ENCODE data around the gene SLC16A4. TPM values are rescaled to one million over a fixed set of nuclear protein-coding genes. Genes with fewer than 3 reads are reported as not detected.

SLC16A4 gene
- total and polyA plus RNA-seq, 2 donors (not counting 1 experiment from before 2014, with no cell fraction given), result 0.39 to 2.6 TPM

GRCh38 chr1:110387048-110387754 is 3.6 kb downstream of the SLC16A4 start:
- no peaks in the 10 kb centered on the region for H3K9me3 Mint-ChIP-seq (ENCODE audit: insufficient read depth)
- TF ChIP-seq CTCF (IDR thresholded peaks at IDR 0.05) (no peak), EZH2 (IDR thresholded peaks at IDR 0.05; ENCODE audit: borderline replicate concordance, insufficient read depth, low read depth, low read length, poor library complexity, severe bottlenecking) (no peak)
- Histone ChIP-seq H3K4me2 (replicated peaks; ENCODE audit: low read depth, low read length, poor library complexity, severe bottlenecking) (no peak overlapping the region), H3K79me2 (ENCODE audit: control insufficient read depth, insufficient read depth, low read length) (no peaks in the 10 kb centered on the region), H3K27me3 (replicated peaks in 1 of 4; ENCODE audit: control extremely low read depth in 1 of 4, control insufficient read depth in 3 of 4, insufficient read depth in 4 of 4, low read length in 3 of 4) (no peaks in the 10 kb centered on the region), H3K9me3 (ENCODE audit: control extremely low read depth in 1 of 3, control insufficient read depth in 2 of 3, insufficient read depth in 1 of 3, low read length in 2 of 3) (no peaks in the 10 kb centered on the region), H2AFZ (ENCODE audit: insufficient read depth, low read depth, low read length, poor library complexity, severe bottlenecking) (no peak overlapping the region), H3K4me1 (ENCODE audit: control insufficient read depth in 2 of 2, insufficient read depth in 2 of 2, low read length in 2 of 2) (peaks cover 39 to 59% of the 10 kb centered on the region in 2 donors), H4K20me1 (ENCODE audit: control insufficient read depth, insufficient read depth, low read length, poor library complexity, severe bottlenecking) (no peaks in the 10 kb centered on the region), H3K9ac (ENCODE audit: low read length) (no peak overlapping the region), H3K4me3 (ENCODE audit: control extremely low read depth in 1 of 5, extremely low read depth in 1 of 5, insufficient read depth in 1 of 5, low read depth in 2 of 5, low read length in 4 of 5) (no peak overlapping the region), H3K27ac (ENCODE audit: low read length in 2 of 2) (peak overlapping the region; percentile 13 to 87), H3K36me3 (replicated peaks in 1 of 2; ENCODE audit: control extremely low read depth in 1 of 2, control insufficient read depth in 1 of 2, extremely low read depth in 1 of 2, insufficient read depth in 2 of 2, low read length in 1 of 2) (no peaks in the 10 kb centered on the region)
- POLR2A ChIA-PET, result interaction anchor here (2.4 to 3.9 kb wide), 2 partner anchors 20 to 48 kb away, joined by 8 to 28 read pairs; partner anchors contain the start of genes LAMTOR5 and RBM15
- CTCF ChIA-PET, result interaction anchor here (0.9 to 13.9 kb wide), 8 partner anchors 17 to 180 kb away, joined by 3 to 139 read pairs (median 20); partner anchors contain the start of genes LAMTOR5 and RBM15
- peak overlapping the region; percentile 12 for H3K4me3 Mint-ChIP-seq
- peaks cover 56% of the 10 kb centered on the region for H3K4me1 Mint-ChIP-seq
- ATAC-seq (ENCODE audit: low read depth) (no peak), DNase-seq (no peak)
- H3K27ac Mint-ChIP-seq, result peak overlapping the region; percentile 90
- no peaks in the 10 kb centered on the region for H3K27me3 Mint-ChIP-seq
- 80% methylated on average over 1 of the region's 1 CpG for WGBS (ENCODE audit: insufficient coverage)
- intact Hi-C loops (cut with micrococcal nuclease), result loop anchor here (10.0 kb wide), 2 partner anchors 398 to 488 kb away; partner anchors contain the start of gene CD53

- Histone ChIP-seq H3K27ac (ENCODE audit: low read length in 2 of 2) (peak overlapping the region; percentile 87 to 98), H3K36me3 (replicated peaks in 1 of 2; ENCODE audit: control extremely low read depth in 1 of 2, control insufficient read depth in 1 of 2, extremely low read depth in 1 of 2, insufficient read depth in 2 of 2, low read length in 1 of 2) (no peaks in the 10 kb centered on the region), H4K20me1 (ENCODE audit: control insufficient read depth, insufficient read depth, low read length, poor library complexity, severe bottlenecking) (no peaks in the 10 kb centered on the region), H3K9ac (ENCODE audit: low read length) (peak overlapping the region; percentile 50), H3K4me3 (ENCODE audit: control extremely low read depth in 1 of 5, extremely low read depth in 1 of 5, insufficient read depth in 1 of 5, low read depth in 2 of 5, low read length in 4 of 5) (peak overlapping the region in 3 of 5 experiments; percentile 5 to 43 (median 41)), H3K4me1 (ENCODE audit: control insufficient read depth in 2 of 2, insufficient read depth in 2 of 2, low read length in 2 of 2) (peaks cover 55 to 73% of the 10 kb centered on the region in 2 donors), H3K79me2 (ENCODE audit: control insufficient read depth, insufficient read depth, low read length) (no peaks in the 10 kb centered on the region), H3K4me2 (replicated peaks; ENCODE audit: low read depth, low read length, poor library complexity, severe bottlenecking) (peak overlapping the region; percentile 73), H3K9me3 (ENCODE audit: control extremely low read depth in 1 of 3, control insufficient read depth in 2 of 3, insufficient read depth in 1 of 3, low read length in 2 of 3) (no peaks in the 10 kb centered on the region), H3K27me3 (replicated peaks in 1 of 4; ENCODE audit: control extremely low read depth in 1 of 4, control insufficient read depth in 3 of 4, insufficient read depth in 4 of 4, low read length in 3 of 4) (no peaks in the 10 kb centered on the region), H2AFZ (ENCODE audit: insufficient read depth, low read depth, low read length, poor library complexity, severe bottlenecking) (no peak overlapping the region)
- H3K4me1 Mint-ChIP-seq, result peaks cover 72% of the 10 kb centered on the region
- H3K27me3 Mint-ChIP-seq, result no peaks in the 10 kb centered on the region
- H3K4me3 Mint-ChIP-seq, result peak overlapping the region; percentile 78
- ATAC-seq (ENCODE audit: low read depth), result peak; percentile 12
- POLR2A ChIA-PET, result interaction anchor here (0.8 to 3.9 kb wide), 5 partner anchors 8 to 47 kb away, joined by 3 to 84 read pairs (median 5); partner anchors contain the start of genes LAMTOR5 and RBM15
- CTCF ChIA-PET, result interaction anchor here (0.6 to 13.9 kb wide), 15 partner anchors 9 to 396 kb away, joined by 3 to 139 read pairs (median 5); partner anchors contain the start of genes LAMTOR5 and RBM15
- no peaks in the 10 kb centered on the region for H3K9me3 Mint-ChIP-seq (ENCODE audit: insufficient read depth)
- peak overlapping the region; percentile 90 for H3K27ac Mint-ChIP-seq
- no peak for DNase-seq
- WGBS (ENCODE audit: insufficient coverage), result no CpG with 5 or more reads among the region's 1 CpG
- TF ChIP-seq CTCF (IDR thresholded peaks at IDR 0.05) (no peak), EZH2 (IDR thresholded peaks at IDR 0.05; ENCODE audit: borderline replicate concordance, insufficient read depth, low read depth, low read length, poor library complexity, severe bottlenecking) (no peak)
- intact Hi-C loops (cut with micrococcal nuclease), result loop anchor here (1.0 to 10.0 kb wide), 5 partner anchors 22 to 489 kb away; partner anchors contain the start of genes CD53 and LAMTOR5
These were observed 5.5 kb downstream of the SLC16A4 start for GRCh38 chr1:110385369-110385768.
